ENCODE results near the gene ELMO1.

ELMO1 gene

GRCh38 chr7:37405128-37405527 is 43.5 kb downstream of the ELMO1 start:
- no peak for DNase-seq

- no peak for DNase-seq
Observed at GRCh38 chr7:37399876-37400421, 48.7 kb downstream of the ELMO1 start.

GRCh38 chr7:37398403-37398802 is 50.3 kb downstream of the ELMO1 start:
- no peak for DNase-seq

GRCh38 chr7:37395618-37396259 is 52.9 kb downstream of the ELMO1 start:
- no peak for DNase-seq

- no peak for DNase-seq
Observed at GRCh38 chr7:37394158-37394557, 54.5 kb downstream of the ELMO1 start.

- no peak for DNase-seq
Observed at GRCh38 chr7:37393476-37393875, 55.2 kb downstream of the ELMO1 start.

- DNase-seq: no peak
Observed at GRCh38 chr7:37392673-37393017, 56.0 kb downstream of the ELMO1 start.

GRCh38 chr7:37391791-37392672 is 56.6 kb downstream of the ELMO1 start:
- no peak for DNase-seq

GRCh38 chr7:37390114-37390513 is 58.5 kb downstream of the ELMO1 start:
- DNase-seq: no peak

GRCh38 chr7:37388811-37389210 is 59.9 kb downstream of the ELMO1 start:
- DNase-seq: no peak

- DNase-seq: no peak
Observed at GRCh38 chr7:37385787-37386186, 62.9 kb downstream of the ELMO1 start.

GRCh38 chr7:37382546-37383088 is 66.0 kb downstream of the ELMO1 start:
- no peak for DNase-seq

- no peak for DNase-seq
Observed at GRCh38 chr7:37380831-37381230, 67.8 kb downstream of the ELMO1 start.

GRCh38 chr7:37379546-37380277 is 69.0 kb downstream of the ELMO1 start:
- DNase-seq: no peak

- no peak for DNase-seq
Observed at GRCh38 chr7:37377231-37377630, 71.4 kb downstream of the ELMO1 start.

- DNase-seq: no peak
Observed at GRCh38 chr7:37376386-37376785, 72.3 kb downstream of the ELMO1 start.

- DNase-seq: no peak
Observed at GRCh38 chr7:37372750-37373149, 75.9 kb downstream of the ELMO1 start.

- no peak for DNase-seq
Observed at GRCh38 chr7:37371755-37372154, 76.9 kb downstream of the ELMO1 start.

GRCh38 chr7:37369906-37370305 is 78.8 kb downstream of the ELMO1 start:
- DNase-seq: no peak

- DNase-seq: no peak
Observed at GRCh38 chr7:37368540-37368939, 80.1 kb downstream of the ELMO1 start.

- DNase-seq: no peak
Observed at GRCh38 chr7:37367010-37367409, 81.7 kb downstream of the ELMO1 start.

GRCh38 chr7:37366445-37366844 is 82.2 kb downstream of the ELMO1 start:
- no peak for DNase-seq

GRCh38 chr7:37365405-37365804 is 83.3 kb downstream of the ELMO1 start:
- DNase-seq: no peak
